Measurements from ENCODE around the gene NCKAP5. TPM values are rescaled to one million over a fixed set of nuclear protein-coding genes. Genes with fewer than 3 reads are reported as not detected.

Gene NCKAP5
- total and polyA plus RNA-seq, 4 donors = 2.3 to 20.2 (median 8.1) TPM

- peaks cover 0 to 2% (median 0%) of the 10 kb centered on the region in 4 donors for H3K9me3 ChIP-seq (ENCODE audit: control insufficient read depth in 4 of 4, insufficient read depth in 3 of 4, low read length in 3 of 4)
- H3K4me3 ChIP-seq = no peak overlapping the region
- 88 to 93% methylated on average over 7 of the region's 7 CpGs for WGBS, 2 donors
- no peaks in the 10 kb centered on the region for H3K4me1 ChIP-seq (ENCODE audit: control insufficient read depth in 5 of 5, insufficient read depth in 5 of 5, low read length in 5 of 5)
- no peaks in the 10 kb centered on the region for H3K27me3 ChIP-seq (ENCODE audit: control insufficient read depth in 3 of 3, insufficient read depth in 3 of 3, low read length in 2 of 3)
- DNase-seq = no peak
- H3K27ac ChIP-seq (ENCODE audit: low read depth in 1 of 2, low read length in 1 of 2) = no peak overlapping the region
- H3K9ac ChIP-seq (ENCODE audit: insufficient read depth in 1 of 2, low read length in 2 of 2) = no peak overlapping the region
- no peaks in the 10 kb centered on the region for H3K36me3 ChIP-seq (ENCODE audit: control insufficient read depth in 4 of 4, insufficient read depth in 4 of 4, low read length in 4 of 4)
- ATAC-seq (ENCODE audit: insufficient read depth, low FRiP score) = no peak
- no peak for TF ChIP-seq CTCF (IDR thresholded peaks at IDR 0.05; ENCODE audit: control extremely low read depth, extremely low read depth)
Observed at GRCh38 chr2:133193544-133194361, 374.5 kb downstream of the NCKAP5 start.

GRCh38 chr2:133192028-133192427 lies 376.2 kb downstream of the NCKAP5 start:
- Histone ChIP-seq H3K9me3 (ENCODE audit: control insufficient read depth in 4 of 4, insufficient read depth in 3 of 4, low read length in 3 of 4) (peaks cover 0 to 2% (median 0%) of the 10 kb centered on the region in 4 donors), H3K4me1 (ENCODE audit: control insufficient read depth in 5 of 5, insufficient read depth in 5 of 5, low read length in 5 of 5) (no peaks in the 10 kb centered on the region), H3K36me3 (ENCODE audit: control insufficient read depth in 4 of 4, insufficient read depth in 4 of 4, low read length in 4 of 4) (no peaks in the 10 kb centered on the region), H3K9ac (ENCODE audit: insufficient read depth in 1 of 2, low read length in 2 of 2) (no peak overlapping the region), H3K27ac (ENCODE audit: low read depth in 1 of 2, low read length in 1 of 2) (no peak overlapping the region), H3K27me3 (ENCODE audit: control insufficient read depth in 3 of 3, insufficient read depth in 3 of 3, low read length in 2 of 3) (no peaks in the 10 kb centered on the region), H3K4me3 (no peak overlapping the region)
- WGBS, 2 donors = 93 to 96% methylated on average over 3 of the region's 3 CpGs
- TF ChIP-seq CTCF (IDR thresholded peaks at IDR 0.05; ENCODE audit: control extremely low read depth, extremely low read depth) = no peak
- ATAC-seq (ENCODE audit: insufficient read depth, low FRiP score) = no peak
- DNase-seq = no peak

GRCh38 chr2:133177196-133177595 lies 391.1 kb downstream of the NCKAP5 start:
- Histone ChIP-seq H3K9ac (ENCODE audit: insufficient read depth in 1 of 2, low read length in 2 of 2) (no peak overlapping the region), H3K4me3 (no peak overlapping the region), H3K9me3 (ENCODE audit: control insufficient read depth in 4 of 4, insufficient read depth in 3 of 4, low read length in 3 of 4) (no peaks in the 10 kb centered on the region), H3K27me3 (ENCODE audit: control insufficient read depth in 3 of 3, insufficient read depth in 3 of 3, low read length in 2 of 3) (no peaks in the 10 kb centered on the region), H3K4me1 (ENCODE audit: control insufficient read depth in 5 of 5, insufficient read depth in 5 of 5, low read length in 5 of 5) (no peaks in the 10 kb centered on the region), H3K27ac (ENCODE audit: low read depth in 1 of 2, low read length in 1 of 2) (no peak overlapping the region), H3K36me3 (ENCODE audit: control insufficient read depth in 4 of 4, insufficient read depth in 4 of 4, low read length in 4 of 4) (no peaks in the 10 kb centered on the region)
- WGBS, 2 donors = 87 to 88% methylated on average over 4 of the region's 4 CpGs
- TF ChIP-seq CTCF (IDR thresholded peaks at IDR 0.05; ENCODE audit: control extremely low read depth, extremely low read depth) = no peak
- no peak for ATAC-seq (ENCODE audit: insufficient read depth, low FRiP score)
- no peak for DNase-seq

Data from lung (tissue), 12 donors.